HG03469 (cell line): ENCODE data around the gene CRTC3.
"Not testable (repeated sequence)": the region's sequence is repeated elsewhere in the genome, so short reads cannot be mapped to it uniquely, and the experiment has no call there.

Experiments
- ATAC-seq: cut with Tn5 transposase; IDR thresholded peaks from one replicate; pipeline ENCODE4 v1.9.1; 2021; ENCODE audit warnings: mild to moderate bottlenecking, moderate library complexity, moderate number of reproducible peaks; ENCODE audit not compliant: unreplicated experiment

Gene CRTC3

GRCh38 chr15:90645873-90646575 is 116.3 kb downstream of the CRTC3 start:
- no peak for ATAC-seq

DNA sequence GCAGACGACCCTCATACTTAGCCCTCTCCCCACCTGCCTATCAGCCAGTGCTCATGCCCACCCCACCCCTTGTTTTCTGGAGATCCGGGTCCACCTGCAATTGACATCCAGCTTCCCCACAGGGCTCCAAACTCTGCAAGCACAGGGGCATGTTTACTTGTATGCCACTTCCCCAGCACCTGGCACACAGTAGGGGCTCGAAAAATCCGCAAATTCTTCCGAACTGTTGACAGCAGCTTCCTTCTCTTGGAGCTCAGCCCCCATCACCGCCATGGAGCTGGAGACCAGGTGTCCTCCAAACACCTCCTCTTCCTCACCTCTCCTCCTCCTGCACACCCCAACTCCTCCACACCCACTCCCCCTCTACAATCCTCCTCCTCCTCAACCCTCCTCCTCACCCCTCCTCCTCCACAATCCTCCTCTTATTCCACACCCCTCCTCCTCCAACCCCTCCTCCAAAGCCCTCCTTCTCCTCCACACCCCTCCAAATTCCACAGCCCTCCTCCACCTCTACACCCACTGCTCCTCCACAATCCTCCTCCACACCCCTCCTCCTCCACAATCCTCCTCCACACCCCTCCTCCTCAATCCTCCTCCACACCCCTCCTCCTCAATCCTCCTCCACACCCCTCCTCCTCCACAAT is 117.1 kb downstream of the CRTC3 start:
- ATAC-seq = no peak

GRCh38 chr15:90647326-90647725 is 117.6 kb downstream of the CRTC3 start:
- no peak for ATAC-seq

DNA sequence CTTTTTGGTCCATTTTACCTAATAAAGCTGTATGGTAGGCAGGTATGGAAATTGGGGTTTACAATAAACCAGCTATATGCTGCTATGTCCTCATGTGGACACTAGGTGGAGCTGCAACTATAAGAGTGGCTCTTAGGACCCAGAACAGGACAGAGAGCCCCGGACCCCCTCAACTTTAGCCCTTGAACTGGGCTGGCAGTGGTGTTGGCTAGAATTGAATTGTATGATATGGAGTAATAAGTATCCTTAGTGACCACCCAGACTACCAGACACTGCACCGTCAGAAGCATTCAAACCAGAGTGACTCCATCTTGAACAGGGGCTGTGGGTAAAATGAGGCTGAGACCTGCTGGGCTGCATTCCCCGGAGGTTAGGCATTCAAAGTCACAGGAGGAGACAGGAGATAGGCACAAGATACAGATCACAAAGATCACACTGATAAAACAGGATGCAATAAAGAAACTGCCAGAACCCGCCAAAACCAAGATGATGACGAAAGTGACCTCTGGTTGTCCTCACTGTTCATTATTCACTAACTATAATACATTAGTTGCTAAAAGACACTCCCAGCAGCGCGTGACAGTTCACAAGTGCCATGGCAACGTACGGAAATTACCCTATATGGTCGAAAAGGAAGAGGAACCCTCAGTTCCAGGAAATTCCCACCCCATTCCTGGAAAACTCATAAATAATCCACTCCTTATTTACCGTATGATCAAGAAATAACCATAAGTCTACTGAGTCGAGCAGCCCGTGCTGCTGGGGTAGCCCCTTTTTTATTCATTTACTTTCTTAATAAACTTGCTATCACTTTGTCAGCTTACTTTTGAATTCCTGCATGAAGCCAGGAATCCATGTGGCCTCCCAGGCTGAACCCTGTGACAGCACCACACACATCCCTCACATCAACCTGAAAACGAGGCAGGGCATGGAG is 118.7 kb downstream of the CRTC3 start:
- ATAC-seq = no peak

DNA sequence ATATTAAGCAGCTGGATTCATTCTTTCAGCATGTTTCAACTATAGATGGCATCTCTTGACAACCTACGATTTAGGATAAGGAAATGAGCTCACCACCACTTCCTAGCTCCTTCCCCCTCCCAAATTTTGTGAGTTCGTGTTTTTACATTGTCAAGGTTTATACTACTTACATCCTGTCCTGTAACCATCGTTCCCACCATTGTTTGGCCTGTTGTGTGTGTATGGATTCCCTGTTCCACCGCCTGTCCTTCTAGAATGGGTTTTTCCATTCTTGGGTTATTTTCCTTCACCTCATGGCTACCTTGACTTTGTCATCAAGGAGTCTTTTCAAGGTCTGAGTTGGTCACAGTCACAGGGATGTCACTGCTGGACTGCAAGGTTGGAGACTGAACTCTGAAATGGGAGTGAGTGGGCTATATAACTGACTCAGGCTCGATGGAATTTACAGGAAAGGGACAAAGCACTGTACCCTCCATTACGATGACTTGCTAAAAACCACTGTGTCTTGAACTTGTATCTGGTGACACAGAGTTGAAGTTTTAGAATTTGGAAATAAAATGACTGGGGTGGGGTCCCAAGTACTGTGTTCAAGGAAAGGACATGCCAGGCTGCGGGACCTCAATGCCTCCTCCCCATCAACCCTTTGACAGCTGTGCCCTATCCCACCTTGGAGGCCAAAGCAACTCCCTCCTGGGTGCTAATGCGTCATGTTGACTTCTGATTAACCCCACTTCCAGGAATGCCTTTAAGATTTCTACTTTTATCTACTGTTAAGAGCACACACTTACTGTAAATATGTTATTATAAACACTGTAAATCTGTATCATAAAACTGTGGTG is 120.6 kb downstream of the CRTC3 start:
- no peak for ATAC-seq

DNA sequence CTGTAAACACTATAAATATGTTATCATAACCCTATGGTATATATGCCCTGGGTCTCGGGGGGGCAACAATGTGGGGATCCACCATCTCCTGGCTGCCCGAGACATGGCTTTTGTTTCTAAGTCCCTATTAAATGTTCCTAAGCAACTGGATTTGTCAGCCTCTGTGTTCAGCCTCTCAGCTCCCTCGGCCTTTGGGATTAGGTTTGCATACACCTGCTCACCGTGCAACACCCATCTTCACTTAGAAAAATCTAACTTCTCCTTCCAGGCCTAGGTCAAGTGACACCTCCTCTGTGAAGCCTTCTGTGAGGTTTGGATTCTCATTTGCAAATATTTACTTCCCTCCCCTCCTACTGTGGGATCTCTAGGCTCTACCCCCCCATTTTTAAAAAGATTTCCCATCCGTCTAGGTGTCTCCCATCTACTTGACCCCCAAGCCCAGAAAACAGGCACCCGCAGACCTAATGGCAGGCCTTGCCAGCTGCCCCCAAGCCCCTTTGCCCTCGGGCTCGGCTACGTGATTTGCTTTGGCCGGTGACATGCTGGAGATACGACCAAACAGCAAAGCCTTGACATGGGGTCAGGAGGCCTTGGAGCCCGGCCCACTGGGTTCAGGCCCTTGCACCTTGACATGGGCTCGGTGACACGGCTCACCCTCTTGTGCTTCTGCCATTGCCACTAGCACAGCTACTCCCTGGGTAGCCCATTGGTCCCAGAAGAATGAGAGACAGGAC is 121.4 kb downstream of the CRTC3 start:
- ATAC-seq = no peak

DNA sequence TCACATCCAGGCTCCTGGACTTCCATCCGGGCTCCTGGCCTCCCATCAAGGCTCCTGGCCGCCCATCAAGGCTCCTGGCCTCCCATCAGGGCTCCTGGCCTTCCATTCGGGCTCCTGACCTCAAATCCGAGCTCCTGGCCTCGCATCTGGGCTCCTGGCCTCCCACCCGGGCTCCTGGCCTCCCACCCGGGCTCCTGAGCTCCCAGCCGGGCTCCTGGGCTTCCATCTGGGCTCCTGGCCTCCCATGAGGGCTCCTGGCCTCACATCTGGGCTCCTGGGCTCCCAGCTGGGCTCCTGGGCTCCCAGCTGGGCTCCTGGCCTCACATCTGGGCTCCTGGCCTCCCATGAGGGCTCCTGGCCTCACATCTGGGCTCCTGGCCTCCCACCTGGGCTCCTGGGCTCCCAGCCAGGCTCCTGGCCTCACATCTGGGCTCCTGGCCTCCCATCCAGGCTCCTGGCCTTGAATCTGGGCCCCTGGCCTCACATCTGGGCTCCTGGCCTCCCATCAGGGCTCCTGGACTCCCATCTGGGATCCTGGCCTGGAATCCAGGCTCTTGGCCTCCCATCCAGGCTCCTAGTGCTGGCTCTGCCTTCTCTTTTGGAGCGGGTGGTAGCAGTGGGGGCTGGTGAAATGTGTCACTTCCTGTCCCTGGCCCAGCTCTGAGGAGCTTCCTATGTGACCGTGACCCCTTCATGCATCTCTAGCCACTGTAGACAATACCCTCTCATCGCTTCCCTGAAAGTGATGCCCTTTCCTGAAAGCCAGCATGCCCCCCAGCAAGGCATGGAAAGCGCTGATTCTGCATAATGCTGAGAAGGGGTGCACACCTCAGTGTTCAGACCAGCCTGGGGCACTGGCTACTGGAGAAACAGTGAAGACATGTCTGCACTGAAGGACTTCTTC is 124.8 kb downstream of the CRTC3 start:
- no peak for ATAC-seq

DNA sequence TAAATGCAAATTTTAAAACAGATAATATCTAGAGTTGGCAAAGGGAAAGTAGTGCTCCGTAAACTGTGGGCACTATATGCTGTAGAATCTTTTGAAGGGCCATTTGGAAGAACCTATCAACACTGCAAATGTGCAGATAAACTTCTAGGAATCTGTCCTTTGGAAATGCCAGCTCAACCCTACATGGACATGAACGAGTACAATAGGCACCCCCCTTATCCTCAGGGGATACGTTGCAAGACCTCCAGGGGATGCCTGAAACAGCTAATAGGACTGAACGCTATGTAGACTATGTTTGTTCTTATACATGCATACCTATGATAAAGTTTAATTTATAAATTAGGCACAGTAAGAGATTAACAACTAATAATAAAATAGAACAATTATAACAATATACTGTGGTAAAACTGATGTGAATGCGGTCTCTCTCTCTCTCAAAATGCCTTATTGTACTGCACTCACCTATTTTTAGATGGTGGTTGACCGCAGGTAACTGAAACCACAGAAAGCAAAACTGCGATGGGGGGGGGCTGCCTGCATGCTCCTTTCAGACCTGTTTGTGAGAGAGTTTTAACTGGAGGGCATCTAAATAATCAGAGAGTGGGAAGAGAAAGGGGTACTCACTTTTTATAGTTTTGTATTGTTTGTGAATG is 127.9 kb downstream of the CRTC3 start:
- ATAC-seq = not testable (repeated sequence)

DNA sequence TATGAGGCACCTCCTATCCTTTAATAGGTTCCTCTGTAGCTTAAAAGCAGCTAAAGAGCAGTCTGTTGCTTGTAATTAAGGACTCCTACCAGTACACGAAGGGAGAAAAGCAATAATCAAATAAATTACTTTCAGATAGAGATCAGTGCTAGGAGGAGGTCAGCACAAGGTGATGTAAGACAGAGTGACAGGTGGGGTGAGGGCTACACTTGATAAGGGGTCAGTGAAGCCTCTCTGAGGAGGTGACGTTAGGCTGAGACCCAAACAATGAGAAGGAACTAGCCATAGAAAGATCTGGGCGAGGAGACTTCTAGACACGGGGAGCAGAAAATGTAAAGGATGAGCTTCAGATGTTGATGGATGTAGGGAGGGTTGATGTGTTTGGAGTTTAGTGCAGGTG is 129.8 kb downstream of the CRTC3 start:
- no peak for ATAC-seq

DNA sequence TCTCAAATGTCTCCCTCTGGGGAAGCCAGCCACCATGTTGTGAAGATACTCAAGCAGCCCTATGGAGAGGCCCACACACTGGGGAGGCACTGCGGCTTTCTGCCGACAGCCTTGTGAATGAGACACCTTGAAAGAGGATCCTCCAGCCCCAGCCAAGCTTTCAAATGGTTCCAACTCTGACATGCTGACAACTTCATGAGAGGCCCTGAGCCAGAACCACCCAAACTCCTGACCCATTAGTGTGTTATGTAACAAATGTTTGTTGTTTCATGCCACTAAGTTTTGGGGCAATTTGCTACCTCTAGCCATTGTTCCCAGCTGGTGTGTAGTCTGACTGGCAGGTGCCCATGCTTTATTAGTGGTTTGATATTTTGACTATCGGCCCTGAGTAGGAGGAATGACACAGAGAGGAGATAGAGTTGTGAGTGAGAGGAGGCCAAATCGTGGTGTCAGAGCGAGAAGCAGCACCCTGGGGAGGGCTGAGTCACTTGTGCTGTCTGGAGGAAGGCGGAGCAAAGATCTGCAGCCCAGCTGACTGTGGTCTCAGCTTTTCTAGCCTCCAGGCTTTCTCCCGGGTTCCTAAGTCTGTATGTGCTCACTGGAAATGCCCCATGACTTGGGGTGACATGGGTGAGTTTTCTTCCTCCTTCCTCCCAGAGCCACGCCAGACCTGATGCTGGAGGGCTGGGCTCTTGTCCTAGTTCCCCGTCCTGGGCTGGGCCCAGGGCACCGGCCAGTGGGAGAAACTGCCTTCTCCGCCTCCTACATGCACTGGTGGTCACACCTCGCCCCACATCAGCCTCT is 130.7 kb downstream of the CRTC3 start:
- ATAC-seq = peak; percentile 47

DNA sequence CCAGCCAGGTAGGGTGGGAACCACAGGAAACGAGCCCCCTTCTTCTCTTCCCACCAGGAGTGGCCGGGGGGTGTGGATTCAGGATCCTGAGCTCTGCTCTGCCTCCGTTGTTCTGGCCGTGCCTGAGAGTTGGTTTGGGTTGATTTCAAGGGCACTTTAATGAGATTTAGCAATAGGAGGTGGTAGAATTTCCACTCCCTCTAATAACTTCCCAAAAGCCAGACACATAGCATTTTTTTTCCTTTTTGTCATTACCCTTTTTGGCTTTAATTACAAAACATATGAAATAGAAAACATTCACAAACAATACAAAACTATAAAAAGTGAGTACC is 131.2 kb downstream of the CRTC3 start:
- not testable (repeated sequence) for ATAC-seq

DNA sequence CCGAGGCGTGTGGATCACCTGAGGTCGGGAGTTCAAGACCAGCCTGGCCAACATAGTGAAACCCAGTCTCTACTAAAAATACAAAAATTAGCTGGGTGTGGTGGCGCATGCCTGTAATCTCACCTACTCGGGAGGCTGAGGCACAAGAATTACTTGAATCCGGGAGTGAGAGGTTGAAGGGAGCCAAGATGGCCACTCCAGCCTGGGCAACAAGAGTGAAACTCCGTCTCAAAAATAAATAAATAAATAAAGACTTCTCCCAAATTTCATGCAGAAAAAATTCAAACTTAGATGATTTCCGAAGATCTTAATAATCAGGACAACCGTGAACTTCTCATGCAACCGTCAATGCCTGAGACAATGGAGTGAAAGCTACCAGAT is 134.3 kb downstream of the CRTC3 start:
- ATAC-seq = not testable (repeated sequence)

- no peak for ATAC-seq
Measured at GRCh38 chr15:90664650-90665287, 135.0 kb downstream of the CRTC3 start.

DNA sequence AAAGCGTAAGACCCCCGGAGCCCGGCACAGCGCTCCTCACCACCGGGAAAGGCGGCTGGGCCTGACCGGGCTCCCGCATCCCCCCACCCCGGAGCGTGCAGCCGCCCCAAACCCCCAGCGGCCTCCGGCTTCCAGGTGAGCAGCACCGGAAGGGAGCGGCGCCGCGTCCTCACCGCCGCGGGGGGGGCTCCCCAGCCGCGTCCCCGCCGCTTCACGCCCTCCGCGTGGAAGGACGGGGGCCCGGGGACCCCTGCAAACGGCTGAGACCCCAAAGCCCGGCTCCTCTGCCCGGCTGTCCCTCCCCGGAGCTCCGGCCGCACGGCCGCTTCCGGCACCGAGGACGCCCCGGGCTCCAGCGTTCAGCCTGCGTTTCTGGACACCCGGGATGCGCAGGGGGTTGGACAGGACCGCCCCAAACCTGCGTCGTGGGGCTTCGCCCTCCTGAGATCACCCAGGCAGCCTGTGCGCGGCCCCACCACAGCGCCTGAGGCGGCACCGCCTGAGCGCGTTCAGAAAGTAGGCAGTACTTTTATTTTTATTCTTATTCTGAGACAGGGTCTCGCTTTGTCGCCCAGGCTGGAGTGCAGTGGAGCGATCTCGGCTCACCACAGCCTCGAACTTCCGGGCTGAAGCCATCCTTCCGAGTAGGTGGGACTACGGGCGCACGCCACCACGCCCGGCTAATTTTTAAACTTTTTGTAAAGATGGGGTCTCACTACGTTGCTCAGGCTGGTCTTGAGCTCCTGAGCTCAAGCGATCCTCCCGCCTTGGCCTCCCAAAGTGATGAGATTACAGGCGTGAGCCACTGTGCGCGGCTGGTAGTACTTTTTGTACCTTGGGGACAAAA is 135.8 kb downstream of the CRTC3 start:
- peak; percentile 60 for ATAC-seq

DNA sequence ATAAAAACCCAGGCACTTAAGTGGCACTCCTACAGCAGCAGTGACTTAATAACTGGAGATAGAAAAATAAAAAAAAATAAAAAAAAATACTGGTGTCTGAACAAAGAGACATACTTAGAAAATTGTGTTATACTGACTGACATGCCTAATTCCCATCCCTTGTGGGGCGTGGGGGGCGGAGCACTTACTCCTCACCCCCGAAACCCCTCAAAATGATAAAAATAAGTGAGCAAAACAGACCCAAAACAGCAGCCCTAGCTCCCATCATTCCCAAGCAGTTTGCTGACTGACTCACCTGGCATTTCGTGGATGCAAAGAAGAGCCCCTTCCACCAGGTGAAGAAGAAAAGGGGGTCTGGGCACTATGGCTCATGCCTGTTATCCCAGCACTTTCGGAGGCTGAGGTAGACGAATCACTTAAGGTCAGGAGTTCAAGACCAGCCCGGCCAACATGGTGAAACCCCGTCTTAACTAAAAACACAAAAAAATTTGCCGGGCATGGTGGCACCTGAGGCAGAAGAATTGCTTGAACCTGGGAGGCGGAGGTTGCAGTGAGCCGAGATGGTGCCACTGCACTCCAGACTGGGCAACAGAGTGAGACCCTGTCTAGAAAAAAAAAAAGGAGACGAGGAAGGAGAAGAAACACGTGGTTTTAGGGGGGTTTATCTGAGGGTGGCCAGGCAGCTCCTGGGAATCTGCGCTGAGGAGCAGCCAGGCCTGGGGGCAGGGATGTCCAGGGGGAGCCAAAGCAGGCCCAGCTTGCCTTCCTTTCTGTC is 136.6 kb downstream of the CRTC3 start:
- ATAC-seq = no peak
